NCI-H345 (cell line): ENCODE results near the gene ZRSR2.
"Not testable (repeated sequence)": the region's sequence is repeated elsewhere in the genome, so short reads cannot be mapped to it uniquely, and the experiment has no call there.

Experiments used
- DNase-seq: peaks from one replicate; lab custom pipeline; 2025; lab: John Stamatoyannopoulos, UW

The ZRSR2 gene

DNA sequence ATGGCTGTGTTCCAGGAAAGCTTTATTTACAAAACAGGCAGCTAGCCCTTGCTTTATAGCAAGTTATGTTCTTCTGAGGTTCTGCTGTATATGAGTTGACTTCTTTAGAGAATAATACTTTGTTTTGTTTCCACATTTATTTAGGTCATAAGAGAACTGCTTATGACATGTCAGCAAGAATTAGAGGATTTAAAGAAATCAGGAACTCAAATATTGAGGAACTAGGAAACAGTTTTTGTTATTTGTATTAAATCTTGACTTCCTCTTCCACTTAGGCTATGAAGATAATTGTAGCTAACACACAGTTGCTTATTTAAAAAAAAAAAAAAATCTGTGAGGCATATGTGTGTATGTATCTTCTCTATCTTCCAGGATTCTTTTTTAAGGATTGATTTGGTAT is 14.3 kb downstream of the ZRSR2 start:
- no peak for DNase-seq

GRCh38 chrX:15808254-15808653 is 18.0 kb downstream of the ZRSR2 start:
- DNase-seq = no peak

DNA sequence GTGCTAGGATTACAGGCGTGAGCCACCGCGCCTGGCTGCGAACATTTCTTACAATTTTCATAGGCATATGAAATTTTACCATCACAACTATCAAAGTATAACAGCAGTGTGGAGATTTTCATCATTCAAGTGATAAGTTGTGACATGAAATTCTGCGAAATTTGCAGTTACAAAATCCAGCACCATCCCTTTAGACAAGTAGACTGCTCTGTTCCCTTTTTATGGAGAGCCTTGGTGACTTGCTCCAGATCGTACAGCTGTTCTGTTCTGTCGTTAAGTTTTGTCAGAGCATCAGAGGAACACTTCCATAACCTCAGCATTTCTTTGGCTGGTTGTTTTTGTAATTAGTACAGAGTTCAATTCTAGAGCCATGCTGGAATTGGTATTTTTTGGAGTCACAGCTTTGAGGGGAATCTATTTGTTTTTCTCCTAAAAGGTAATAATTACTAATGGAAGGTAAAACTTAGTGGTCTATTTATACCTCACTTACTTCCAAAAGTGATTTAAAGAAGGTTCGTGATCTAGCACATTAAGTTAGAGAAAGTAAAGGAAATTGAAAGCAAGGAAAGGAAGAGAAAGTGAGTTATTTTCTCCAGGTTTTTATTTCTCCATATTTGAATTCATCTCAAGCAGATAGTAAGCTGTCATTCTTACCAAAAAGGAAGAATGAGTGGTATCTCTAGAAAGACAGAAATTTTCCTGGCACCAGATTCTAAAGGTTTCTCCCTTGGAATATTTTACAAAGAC is 22.1 kb downstream of the ZRSR2 start:
- no peak for DNase-seq

GRCh38 chrX:15813416-15813815 is 23.1 kb downstream of the ZRSR2 start:
- no peak for DNase-seq

GRCh38 chrX:15814771-15815365 is 24.6 kb downstream of the ZRSR2 start:
- no peak for DNase-seq

DNA sequence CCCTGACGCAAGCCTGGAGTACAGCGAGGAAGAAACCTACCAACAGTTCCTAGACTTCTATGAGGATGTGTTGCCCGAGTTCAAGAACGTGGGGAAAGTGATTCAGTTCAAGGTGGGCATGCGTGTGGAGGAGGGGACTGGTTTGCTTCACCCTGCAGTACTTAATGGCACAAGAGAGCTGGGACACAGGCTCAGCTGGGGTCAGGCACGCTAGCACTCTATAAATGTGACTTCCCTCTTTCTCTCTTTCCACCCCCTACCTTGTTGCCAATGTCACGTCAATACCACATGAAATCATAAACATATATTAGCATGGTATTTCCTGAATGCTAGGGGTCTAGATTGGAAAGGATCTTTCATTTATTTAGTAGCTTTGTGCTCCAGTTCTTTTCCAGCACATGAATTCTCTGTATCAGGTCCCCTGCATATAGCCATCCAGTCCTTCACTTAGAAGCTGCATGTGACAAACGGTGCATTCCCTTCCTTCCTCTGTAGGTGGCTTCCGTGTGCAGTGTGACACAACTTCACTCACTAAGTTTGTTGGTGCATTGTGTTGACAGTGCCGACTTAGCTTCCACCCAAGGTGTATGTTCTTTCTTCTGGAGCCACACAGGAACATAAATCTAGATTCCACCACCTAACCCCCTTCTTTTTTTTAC is 25.6 kb downstream of the ZRSR2 start:
- DNase-seq = no peak

- no peak for DNase-seq
Measured at GRCh38 chrX:15816438-15816809, 26.1 kb downstream of the ZRSR2 start.

GRCh38 chrX:15816886-15817285 is 26.6 kb downstream of the ZRSR2 start:
- DNase-seq = no peak

- DNase-seq = no peak
Measured at GRCh38 chrX:15820106-15821073, 30.1 kb downstream of the ZRSR2 start.

- DNase-seq = no peak
Measured at GRCh38 chrX:15822922-15823321, 32.6 kb downstream of the ZRSR2 start.

GRCh38 chrX:15825936-15826335 is 35.7 kb downstream of the ZRSR2 start:
- DNase-seq = no peak

- no peak for DNase-seq
Measured at GRCh38 chrX:15829217-15829616, 38.9 kb downstream of the ZRSR2 start.

- DNase-seq = not testable (repeated sequence)
Measured at GRCh38 chrX:15831347-15831746, 41.1 kb downstream of the ZRSR2 start.

- no peak for DNase-seq
Measured at GRCh38 chrX:15834053-15834452, 43.8 kb downstream of the ZRSR2 start.

DNA sequence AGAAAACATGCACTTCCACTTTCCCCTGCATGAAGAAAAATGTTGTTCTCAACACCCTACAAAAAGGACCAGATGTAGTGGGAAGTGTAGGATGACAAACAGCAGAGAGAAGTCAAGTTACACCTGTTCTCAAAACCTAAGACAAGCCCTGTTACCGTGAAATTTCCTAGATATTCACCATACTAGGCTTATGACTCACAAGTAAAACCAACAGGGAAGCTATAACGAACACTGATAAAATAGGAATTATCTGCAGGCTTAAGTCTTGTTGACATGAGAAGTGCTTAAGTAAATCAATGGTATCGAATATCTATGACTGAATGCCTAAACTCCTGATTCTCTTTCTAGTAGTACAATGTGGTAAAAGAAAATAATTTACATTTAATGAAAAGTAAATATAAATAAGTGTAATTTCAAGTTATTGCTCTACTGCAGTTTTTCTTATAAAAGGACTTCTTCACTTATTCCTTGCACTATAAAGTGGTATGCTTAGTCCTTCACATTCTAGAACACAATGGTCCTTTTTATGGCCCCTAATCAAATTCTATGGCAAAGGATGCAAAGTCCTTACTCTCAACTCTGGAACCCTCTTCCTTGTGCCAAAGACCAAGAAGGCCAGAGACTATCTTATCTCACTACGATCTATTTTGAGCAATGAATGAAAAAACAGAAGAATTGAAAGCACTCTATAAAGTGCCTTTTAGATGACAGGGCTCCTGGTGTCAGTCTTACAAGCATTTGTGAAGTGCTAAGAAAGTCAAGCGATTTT is 44.7 kb downstream of the ZRSR2 start:
- no peak for DNase-seq

DNA sequence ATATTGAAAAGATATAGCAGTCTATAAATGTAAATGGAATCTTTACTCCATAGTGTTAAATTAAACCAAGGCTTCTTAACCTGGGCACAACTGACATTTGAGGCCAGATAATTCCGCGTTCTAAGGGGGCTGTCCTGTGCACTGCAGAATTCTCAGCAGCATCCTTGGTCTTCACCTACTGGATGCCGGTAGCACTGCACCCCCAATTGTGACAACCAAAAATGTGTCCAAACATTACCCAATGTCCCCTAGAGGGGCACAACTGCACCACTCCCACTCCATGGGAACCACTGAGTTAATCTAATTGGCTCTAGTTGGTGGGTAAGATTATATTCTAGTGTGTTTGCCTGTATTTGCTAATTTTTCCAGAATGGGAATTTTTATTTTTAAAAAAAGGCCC is 47.7 kb downstream of the ZRSR2 start:
- no peak for DNase-seq

DNA sequence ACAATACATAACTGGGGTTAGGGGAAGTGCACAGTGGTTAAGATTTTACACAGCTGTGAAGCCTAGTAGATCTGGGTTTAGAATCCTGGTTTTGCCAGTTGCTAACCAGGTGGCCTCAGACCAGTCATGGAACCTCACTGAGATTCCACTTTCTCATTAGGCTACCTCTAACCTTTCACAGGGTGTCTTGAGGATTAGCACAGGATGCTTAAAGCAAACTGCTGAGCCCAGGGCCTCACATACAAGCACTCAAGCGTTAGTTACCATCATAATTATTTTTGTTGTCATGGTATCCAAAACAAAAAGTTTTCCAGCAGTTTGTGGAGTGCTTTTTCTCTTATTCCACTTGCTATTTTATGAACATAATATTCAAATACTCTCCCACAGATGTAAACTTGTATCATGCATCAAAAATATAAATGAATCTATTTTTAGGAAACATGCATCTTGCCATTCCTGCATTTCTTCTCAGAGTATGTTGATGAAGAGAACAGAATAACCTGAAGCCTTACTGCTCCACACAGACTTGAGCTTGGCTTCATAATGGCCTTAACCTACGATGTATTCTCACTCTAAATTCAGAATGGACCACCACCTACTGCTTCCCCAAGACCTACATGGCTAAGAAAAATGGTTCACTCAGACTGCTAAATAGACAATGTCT is 51.7 kb downstream of the ZRSR2 start:
- DNase-seq = no peak

DNA sequence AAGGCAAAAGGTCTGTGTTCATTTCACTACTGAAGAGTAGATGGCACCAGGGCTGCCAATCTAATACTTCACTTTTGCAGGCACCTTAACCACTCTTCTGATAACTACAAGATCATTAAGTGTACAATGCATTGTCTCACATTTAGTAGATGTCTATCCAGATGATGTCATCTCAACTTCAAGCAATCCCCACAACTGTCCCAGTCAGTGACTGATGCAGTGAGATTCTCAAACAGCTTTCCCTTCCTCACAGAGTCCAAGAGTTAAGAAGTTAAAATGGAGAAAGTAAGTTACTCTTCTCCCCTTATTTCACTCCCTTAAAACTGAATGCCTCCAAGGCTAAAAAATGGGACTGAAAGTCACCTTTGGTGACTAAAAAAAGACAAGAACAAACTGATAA is 53.7 kb downstream of the ZRSR2 start:
- DNase-seq = no peak

DNA sequence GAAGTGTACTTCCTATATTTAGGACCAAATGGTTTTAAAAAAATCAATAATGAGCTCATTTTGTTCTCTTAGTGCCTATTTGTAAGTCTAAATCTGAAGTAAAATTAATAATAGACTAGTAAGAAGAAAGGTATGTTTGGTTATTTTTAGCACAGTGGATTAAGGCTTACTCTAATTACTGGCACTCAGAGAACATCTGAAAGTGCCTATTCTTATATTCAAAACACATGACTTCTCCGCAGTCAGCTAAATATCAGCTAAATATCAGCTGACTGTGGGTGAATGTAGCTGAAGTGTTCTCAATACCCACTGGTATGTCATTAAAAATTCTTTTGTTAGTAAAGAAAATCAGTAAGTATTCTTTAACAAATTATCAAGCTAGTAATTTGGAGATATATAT is 58.3 kb downstream of the ZRSR2 start:
- DNase-seq = no peak

DNA sequence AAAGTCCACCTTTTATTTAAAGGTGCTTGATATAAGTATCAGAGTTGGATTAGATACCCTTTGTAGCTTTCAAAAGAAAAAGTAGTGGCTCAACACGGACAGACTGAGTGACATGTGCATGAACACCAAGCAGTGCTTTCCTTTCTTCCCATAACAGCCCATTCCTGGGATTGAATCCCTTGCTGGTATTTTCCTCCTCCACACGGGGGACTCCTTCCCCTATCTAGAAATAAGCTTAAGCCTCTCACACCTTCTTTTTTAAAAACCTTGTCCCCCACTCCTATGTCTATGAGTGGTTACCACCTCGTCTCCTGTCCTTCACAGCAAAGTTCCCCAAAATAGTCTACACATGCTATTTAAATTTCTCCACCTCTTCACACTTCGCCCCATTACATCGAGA is 59.3 kb downstream of the ZRSR2 start:
- DNase-seq = no peak

DNA sequence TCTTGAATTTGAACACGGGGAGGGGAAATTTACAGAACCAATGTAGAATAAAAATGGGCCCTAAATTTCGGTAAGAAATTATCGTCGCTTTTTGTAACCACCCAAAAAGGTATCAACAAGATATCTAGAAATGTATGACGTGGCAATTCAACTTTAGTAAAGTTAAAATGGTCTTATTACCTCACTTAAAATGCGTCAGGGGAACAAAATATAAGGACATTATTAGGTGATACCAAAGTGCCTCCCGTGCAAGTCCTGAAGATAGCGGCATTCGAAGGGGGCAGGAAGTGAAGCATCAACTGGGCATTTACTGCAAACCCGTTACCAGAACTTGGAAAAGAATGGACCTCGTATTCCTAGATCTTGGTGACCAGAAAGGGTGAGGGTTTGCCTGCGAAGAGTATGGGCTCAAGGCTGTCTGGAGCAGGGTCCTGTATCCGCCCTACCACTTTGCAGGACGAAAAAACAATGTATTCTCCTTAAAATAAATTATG is 63.3 kb downstream of the ZRSR2 start:
- peak; percentile 10 for DNase-seq
